Smooth muscle cell (in vitro differentiated cells): ENCODE results near the gene SLAMF8. TPM values are rescaled to one million over a fixed set of nuclear protein-coding genes. Genes with fewer than 3 reads are reported as not detected.

ENCODE experiments used
- DNase-seq: peaks from one replicate; lab custom pipeline; 2025; ENCODE audit not compliant: unreplicated experiment; lab: John Stamatoyannopoulos, UW
- H2AFZ ChIP-seq: fragments of 200-600 bp; sonication (generic); 2 replicates; pipeline ENCODE4 v1.6.0; 2016; ENCODE audit warnings: antibody characterized with exemption, low read depth, mild to moderate bottlenecking
- H3F3A ChIP-seq: fragments of 200-600 bp; sonication (generic); 2 replicates; pipeline ENCODE4 v1.6.0; 2017; ENCODE audit warnings: antibody characterized with exemption, low read depth
- H3K27ac ChIP-seq: fragments of 200-600 bp; sonication (generic); 2 replicates; pipeline ENCODE4 v1.5.1; 2016; ENCODE audit warnings: low read depth, mild to moderate bottlenecking
- H3K27me3 ChIP-seq: fragments of 200-600 bp; sonication (generic); 2 replicates; pipeline ENCODE4 v1.6.1; 2016; ENCODE audit warnings: low read depth, mild to moderate bottlenecking
- H3K36me3 ChIP-seq: fragments of 200-600 bp; sonication (generic); 2 replicates; pipeline ENCODE4 v1.5.1; 2016; ENCODE audit warnings: low read depth
- H3K4me1 ChIP-seq: fragments of 200-600 bp; sonication (generic); 2 replicates; pipeline ENCODE4 v1.5.1; 2016; ENCODE audit warnings: low read depth
- H3K4me2 ChIP-seq: fragments of 200-600 bp; sonication (generic); 2 replicates; pipeline ENCODE4 v1.6.0; 2016; ENCODE audit warnings: mild to moderate bottlenecking
- H3K4me3 ChIP-seq: fragments of 200-600 bp; sonication (generic); 2 replicates; pipeline ENCODE4 v1.5.1; 2016; ENCODE audit warnings: mild to moderate bottlenecking
- H3K79me2 ChIP-seq: fragments of 200-600 bp; sonication (generic); 2 replicates; pipeline ENCODE4 v1.6.0; 2016; ENCODE audit warnings: low read depth, mild to moderate bottlenecking
- H3K9ac ChIP-seq: fragments of 200-600 bp; sonication (generic); 2 replicates; pipeline ENCODE4 v1.6.0; 2016; ENCODE audit warnings: low read depth
- H3K9me3 ChIP-seq: fragments of 200-600 bp; sonication (generic); replicated peaks from 2 replicates; pipeline ENCODE4 v1.5.1; 2016; ENCODE audit warnings: low read depth
- H4K20me1 ChIP-seq: fragments of 200-600 bp; sonication (generic); 2 replicates; pipeline ENCODE4 v1.6.0; 2016; ENCODE audit warnings: low read depth
- WGBS: methylation state at CpG from one replicate; pipeline ENCODE4 v1.1.7; 2016; ENCODE audit warnings: low lambda C conversion rate; 5-methylcytosine and 5-hydroxymethylcytosine counted together
- polyA plus RNA-seq: library from polyadenylated mRNA; unstranded; fragments of >200 nt; fragmentation: Nextera tagmentation; extraction: Ambion mirVana; gene quantifications from 2 replicates; pipeline ENCODE4 v1.2.1, GENCODE V29; 2016
- total RNA-seq: library from RNA; depleted of rRNA; stranded (reverse); fragments of >200 nt; gene quantifications from 2 replicates; pipeline ENCODE4 v1.2.3, GENCODE V29; 2014
- TF ChIP-seq, protein P1 (sequence below): fragments of 200-600 bp; sonication (generic); IDR thresholded peaks from 2 replicates; pipeline ENCODE4 v1.5.1; 2017; ENCODE audit warnings: borderline replicate concordance, mild to moderate bottlenecking, antibody characterized with exemption; ENCODE audit not compliant: insufficient read depth, poor library complexity, severe bottlenecking

Gene SLAMF8
- total and polyA plus RNA-seq, 2 experiments from 2014 or later = 11.0 to 15.1 TPM

GRCh38 chr1:159821171-159821867, 5.4 kb upstream of the SLAMF8 start:
- Histone ChIP-seq H2AFZ (no peak overlapping the region), H3K4me3 (no peak overlapping the region), H3K4me1 (peaks cover 18% of the 10 kb centered on the region), H4K20me1 (no peaks in the 10 kb centered on the region), H3K36me3 (no peaks in the 10 kb centered on the region), H3K79me2 (no peaks in the 10 kb centered on the region), H3K27me3 (peaks cover 4% of the 10 kb centered on the region), H3K27ac (no peak overlapping the region), H3F3A (no peaks in the 10 kb centered on the region), H3K9ac (no peak overlapping the region), H3K4me2 (no peak overlapping the region), H3K9me3 (no peaks in the 10 kb centered on the region)
- WGBS = 83% methylated on average over 9 of the region's 9 CpGs
- TF ChIP-seq, protein P1, sequence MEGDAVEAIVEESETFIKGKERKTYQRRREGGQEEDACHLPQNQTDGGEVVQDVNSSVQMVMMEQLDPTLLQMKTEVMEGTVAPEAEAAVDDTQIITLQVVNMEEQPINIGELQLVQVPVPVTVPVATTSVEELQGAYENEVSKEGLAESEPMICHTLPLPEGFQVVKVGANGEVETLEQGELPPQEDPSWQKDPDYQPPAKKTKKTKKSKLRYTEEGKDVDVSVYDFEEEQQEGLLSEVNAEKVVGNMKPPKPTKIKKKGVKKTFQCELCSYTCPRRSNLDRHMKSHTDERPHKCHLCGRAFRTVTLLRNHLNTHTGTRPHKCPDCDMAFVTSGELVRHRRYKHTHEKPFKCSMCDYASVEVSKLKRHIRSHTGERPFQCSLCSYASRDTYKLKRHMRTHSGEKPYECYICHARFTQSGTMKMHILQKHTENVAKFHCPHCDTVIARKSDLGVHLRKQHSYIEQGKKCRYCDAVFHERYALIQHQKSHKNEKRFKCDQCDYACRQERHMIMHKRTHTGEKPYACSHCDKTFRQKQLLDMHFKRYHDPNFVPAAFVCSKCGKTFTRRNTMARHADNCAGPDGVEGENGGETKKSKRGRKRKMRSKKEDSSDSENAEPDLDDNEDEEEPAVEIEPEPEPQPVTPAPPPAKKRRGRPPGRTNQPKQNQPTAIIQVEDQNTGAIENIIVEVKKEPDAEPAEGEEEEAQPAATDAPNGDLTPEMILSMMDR = no peak
- no peak for DNase-seq

DNA sequence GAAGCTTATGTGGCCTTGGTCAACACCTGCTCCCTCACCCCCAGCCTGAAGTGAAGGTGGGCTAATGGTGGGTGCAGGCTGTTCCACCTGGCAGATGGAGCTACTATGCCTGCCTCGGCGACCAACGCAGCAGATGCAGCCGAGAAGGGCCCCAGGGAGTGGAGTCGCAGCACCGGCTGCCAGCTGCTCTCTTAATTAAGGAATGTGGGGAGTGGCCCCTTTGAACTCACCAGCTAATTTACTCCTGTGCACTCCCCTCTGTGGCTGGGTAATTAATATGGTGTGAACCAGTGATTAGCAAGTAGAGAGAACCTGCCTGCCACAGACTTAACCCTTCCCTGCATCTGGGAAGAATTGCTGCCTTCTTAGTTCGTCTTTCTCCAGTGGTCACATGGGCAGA, 3.3 kb upstream of the SLAMF8 start:
- Histone ChIP-seq H3K9me3 (no peaks in the 10 kb centered on the region), H3K4me1 (peaks cover 18% of the 10 kb centered on the region), H3K79me2 (no peaks in the 10 kb centered on the region), H3K4me2 (no peak overlapping the region), H3K36me3 (no peaks in the 10 kb centered on the region), H3K27me3 (peaks cover 4% of the 10 kb centered on the region), H2AFZ (no peak overlapping the region), H3F3A (no peaks in the 10 kb centered on the region), H3K27ac (no peak overlapping the region), H4K20me1 (no peaks in the 10 kb centered on the region), H3K9ac (no peak overlapping the region), H3K4me3 (no peak overlapping the region)
- DNase-seq = no peak
- 36% methylated on average over 7 of the region's 7 CpGs for WGBS
- TF ChIP-seq, protein P1 = no peak

- H3K27me3 ChIP-seq = peaks cover 4% of the 10 kb centered on the region
- H3K4me2 ChIP-seq = no peak overlapping the region
- H3K4me1 ChIP-seq = peaks cover 18% of the 10 kb centered on the region
- H3F3A ChIP-seq = no peaks in the 10 kb centered on the region
- no peak overlapping the region for H3K4me3 ChIP-seq
- no peaks in the 10 kb centered on the region for H4K20me1 ChIP-seq
- H3K9me3 ChIP-seq = no peaks in the 10 kb centered on the region
- H3K9ac ChIP-seq = no peak overlapping the region
- H2AFZ ChIP-seq = no peak overlapping the region
- DNase-seq = no peak
- H3K27ac ChIP-seq = peak overlapping the region; percentile 74
- TF ChIP-seq, protein P1 = no peak
- H3K36me3 ChIP-seq = no peaks in the 10 kb centered on the region
- H3K79me2 ChIP-seq = no peaks in the 10 kb centered on the region
- 55% methylated on average over 3 of the region's 3 CpGs for WGBS
These were observed 1.1 kb upstream of the SLAMF8 start for GRCh38 chr1:159825564-159825963.

- no peaks in the 10 kb centered on the region for H4K20me1 ChIP-seq
- H3K4me3 ChIP-seq = no peak overlapping the region
- H3K4me2 ChIP-seq = peak overlapping the region; percentile 66
- no peaks in the 10 kb centered on the region for H3K27me3 ChIP-seq
- peak overlapping the region; percentile 74 for H3K27ac ChIP-seq
- TF ChIP-seq, protein P1 = no peak
- no peaks in the 10 kb centered on the region for H3F3A ChIP-seq
- H3K4me1 ChIP-seq = peaks cover 26% of the 10 kb centered on the region
- H3K36me3 ChIP-seq = no peaks in the 10 kb centered on the region
- H2AFZ ChIP-seq = peak overlapping the region; percentile 18
- WGBS = 51% methylated on average over 6 of the region's 6 CpGs
- no peaks in the 10 kb centered on the region for H3K9me3 ChIP-seq
- H3K79me2 ChIP-seq = no peaks in the 10 kb centered on the region
- H3K9ac ChIP-seq = no peak overlapping the region
- no peak for DNase-seq
These were observed 423 bp downstream of the SLAMF8 start for GRCh38 chr1:159827102-159827490.
